ENCODE measurements around the gene EFNA2. TPM values are rescaled to one million over a fixed set of nuclear protein-coding genes. Genes with fewer than 3 reads are reported as not detected.

Gene EFNA2
- polyA plus RNA-seq, 1 of the 3 experiments (the other 2 are of a cell fraction) = 1.1 TPM

DNA sequence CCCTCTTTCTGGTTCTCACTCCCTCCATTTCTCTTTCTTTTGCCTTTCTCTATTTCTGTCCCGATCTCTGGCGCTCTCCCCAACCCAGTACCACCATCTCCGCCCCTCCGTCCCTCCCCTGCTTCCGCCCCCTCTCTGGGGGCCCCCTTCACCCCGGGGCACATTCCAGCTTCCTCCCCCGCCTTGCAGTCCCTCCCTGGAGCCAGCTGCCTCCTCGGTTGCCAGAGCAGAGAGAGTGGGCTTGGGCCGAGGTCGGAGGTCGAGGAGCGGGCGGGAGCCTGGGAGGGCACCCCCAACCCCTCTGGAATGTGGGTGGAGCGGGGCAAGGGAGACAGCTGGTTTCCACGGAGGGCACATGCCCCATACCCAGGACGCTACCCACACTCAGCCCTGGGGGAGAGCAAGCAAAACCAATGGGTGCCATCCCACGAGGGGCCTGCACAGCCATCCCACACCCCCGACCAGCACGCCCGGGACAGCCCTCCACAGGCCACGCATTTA lies 23.0 kb upstream of the EFNA2 start:
- TF ChIP-seq FOXJ3 (CRISPR knock-in tag; IDR thresholded peaks at IDR 0.05) = no peak
- Histone ChIP-seq H3K27ac (ENCODE audit: low read depth in 2 of 2, low read length in 1 of 2) (peak overlapping the region; percentile 89 to 92; a peak in 2 of 4 replicates), H3K79me2 (ENCODE audit: insufficient read depth) (peaks cover 21% of the 10 kb centered on the region), H3K27me3 (ENCODE audit: insufficient read depth) (no peaks in the 10 kb centered on the region), H3K4me2 (peak overlapping the region; percentile 100; the same call in 1 of the 2 replicates), H2AFZ (ENCODE audit: low read depth) (no peak overlapping the region), H3K9me2 (no peaks in the 10 kb centered on the region), H3K4me1 (ENCODE audit: control insufficient read depth in 1 of 2, insufficient read depth in 2 of 2, low read depth in 1 of 2, low read length in 1 of 2) (peaks cover 61 to 66% of the 10 kb centered on the region in 2 experiments), H3K4me3 (ENCODE audit: low read depth in 2 of 2, low read length in 1 of 2) (no peak overlapping the region; a peak in 1 of 4 replicates), H3K9me3 (no peaks in the 10 kb centered on the region), H3K9ac (no peak overlapping the region; the same call in 1 of the 2 replicates), H4K20me1 (ENCODE audit: insufficient read depth) (peaks cover 13% of the 10 kb centered on the region), H3F3A (replicated peaks; ENCODE audit: insufficient read depth) (peaks cover 38% of the 10 kb centered on the region), H3K36me3 (replicated peaks in 1 of 2; ENCODE audit: control insufficient read depth in 1 of 2, insufficient read depth in 2 of 2, low read length in 1 of 2) (peaks cover under 1 to 12% of the 10 kb centered on the region in 2 experiments)
- 81% methylated on average over 16 of the region's 21 CpGs for WGBS (ENCODE audit: low lambda C conversion rate)
- ChIA-PET CTCF (interaction anchor here (0.8 to 18.6 kb wide), 6 partner anchors 10 to 40 kb away, joined by 3 to 594 read pairs (median 4); partner anchors contain the start of gene ATP5F1D), POLR2A (interaction anchor here (1.1 to 1.6 kb wide), 2 partner anchors 10 to 19 kb away, joined by 4 to 7 read pairs; no protein-coding TSS in a partner anchor)
- DNase-seq = no peak

DNA sequence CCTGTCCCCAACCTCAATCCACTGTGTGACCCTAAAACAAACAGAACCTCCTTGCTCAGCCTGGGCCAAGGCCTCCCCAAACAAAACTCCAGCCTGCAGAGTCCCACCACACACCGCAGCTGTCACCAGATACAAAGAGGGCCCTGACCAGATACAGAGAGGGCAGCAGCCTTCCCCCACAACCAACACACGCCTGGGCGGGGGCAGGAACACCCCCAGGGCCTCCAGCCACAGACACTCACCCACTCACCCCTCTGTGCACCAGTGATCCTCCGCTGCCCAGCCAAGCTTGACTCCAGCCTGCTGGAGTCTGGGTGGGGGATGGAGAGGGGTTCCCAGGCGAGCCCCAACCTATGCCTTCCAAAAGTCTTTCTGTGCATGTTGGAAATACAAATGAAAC lies 22.5 kb upstream of the EFNA2 start:
- Histone ChIP-seq H3K36me3 (replicated peaks in 1 of 2; ENCODE audit: control insufficient read depth in 1 of 2, insufficient read depth in 2 of 2, low read length in 1 of 2) (peaks cover 0 to 7% of the 10 kb centered on the region in 2 experiments), H3K4me1 (ENCODE audit: control insufficient read depth in 1 of 2, insufficient read depth in 2 of 2, low read depth in 1 of 2, low read length in 1 of 2) (peaks cover 56 to 69% of the 10 kb centered on the region in 2 experiments), H3K4me2 (no peak overlapping the region; the same call in 1 of the 2 replicates), H2AFZ (ENCODE audit: low read depth) (no peak overlapping the region), H3F3A (replicated peaks; ENCODE audit: insufficient read depth) (peaks cover 33% of the 10 kb centered on the region), H3K4me3 (ENCODE audit: low read depth in 2 of 2, low read length in 1 of 2) (no peak overlapping the region), H4K20me1 (ENCODE audit: insufficient read depth) (peaks cover 8% of the 10 kb centered on the region), H3K9ac (no peak overlapping the region), H3K9me3 (no peaks in the 10 kb centered on the region), H3K79me2 (ENCODE audit: insufficient read depth) (peaks cover 17% of the 10 kb centered on the region), H3K9me2 (no peaks in the 10 kb centered on the region), H3K27me3 (ENCODE audit: insufficient read depth) (no peaks in the 10 kb centered on the region), H3K27ac (ENCODE audit: low read depth in 2 of 2, low read length in 1 of 2) (no peak overlapping the region)
- DNase-seq = no peak
- ChIA-PET POLR2A (interaction anchor here (1.1 kb wide), 1 partner anchor 19 kb away, joined by 4 read pairs; no protein-coding TSS in a partner anchor), CTCF (interaction anchor here (1.1 to 18.6 kb wide), 5 partner anchors 8 to 53 kb away, joined by 3 to 594 read pairs (median 4); partner anchors contain the start of gene ATP5F1D)
- TF ChIP-seq ELF1 (IDR thresholded peaks at IDR 0.05) (no peak), ZBTB33 (IDR thresholded peaks at IDR 0.05; ENCODE audit: borderline replicate concordance, low read depth) (no peak), JUND (IDR thresholded peaks at IDR 0.05) (no peak), CTCF (IDR thresholded peaks at IDR 0.05) (no peak), RXRA (IDR thresholded peaks at IDR 0.05; ENCODE audit: borderline replicate concordance, low read depth) (no peak), MAX (IDR thresholded peaks at IDR 0.05; ENCODE audit: low read depth) (no peak), FOSL2 (IDR thresholded peaks at IDR 0.05; ENCODE audit: borderline replicate concordance, low read depth) (no peak), FOXM1 (IDR thresholded peaks at IDR 0.05; ENCODE audit: low read depth) (no peak), TCF12 (IDR thresholded peaks at IDR 0.05) (no peak), YY1 (IDR thresholded peaks at IDR 0.05; ENCODE audit: low read depth) (no peak), REST (IDR thresholded peaks at IDR 0.05; ENCODE audit: low read depth, low read length) (no peak), MXI1 (IDR thresholded peaks at IDR 0.05; ENCODE audit: low read depth, low read length) (no peak), RFX5 (IDR thresholded peaks at IDR 0.05; ENCODE audit: low read length) (no peak), NFIC (IDR thresholded peaks at IDR 0.05; ENCODE audit: borderline replicate concordance) (no peak)
- TF ChIP-seq, protein P1, sequence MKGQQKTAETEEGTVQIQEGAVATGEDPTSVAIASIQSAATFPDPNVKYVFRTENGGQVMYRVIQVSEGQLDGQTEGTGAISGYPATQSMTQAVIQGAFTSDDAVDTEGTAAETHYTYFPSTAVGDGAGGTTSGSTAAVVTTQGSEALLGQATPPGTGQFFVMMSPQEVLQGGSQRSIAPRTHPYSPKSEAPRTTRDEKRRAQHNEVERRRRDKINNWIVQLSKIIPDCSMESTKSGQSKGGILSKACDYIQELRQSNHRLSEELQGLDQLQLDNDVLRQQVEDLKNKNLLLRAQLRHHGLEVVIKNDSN (IDR thresholded peaks at IDR 0.05; ENCODE audit: borderline replicate concordance, low read depth) = no peak
- TF ChIP-seq, protein P2, sequence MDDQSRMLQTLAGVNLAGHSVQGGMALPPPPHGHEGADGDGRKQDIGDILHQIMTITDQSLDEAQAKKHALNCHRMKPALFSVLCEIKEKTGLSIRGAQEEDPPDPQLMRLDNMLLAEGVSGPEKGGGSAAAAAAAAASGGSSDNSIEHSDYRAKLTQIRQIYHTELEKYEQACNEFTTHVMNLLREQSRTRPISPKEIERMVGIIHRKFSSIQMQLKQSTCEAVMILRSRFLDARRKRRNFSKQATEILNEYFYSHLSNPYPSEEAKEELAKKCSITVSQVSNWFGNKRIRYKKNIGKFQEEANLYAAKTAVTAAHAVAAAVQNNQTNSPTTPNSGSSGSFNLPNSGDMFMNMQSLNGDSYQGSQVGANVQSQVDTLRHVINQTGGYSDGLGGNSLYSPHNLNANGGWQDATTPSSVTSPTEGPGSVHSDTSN (IDR thresholded peaks at IDR 0.05) = no peak
- 86% methylated on average over 5 of the region's 5 CpGs for WGBS (ENCODE audit: low lambda C conversion rate)

All from SK-N-SH (cell line).